Measurements from ENCODE around the gene ACOT12. TPM values are rescaled to one million over a fixed set of nuclear protein-coding genes. Genes with fewer than 3 reads are reported as not detected.

Gene ACOT12
- total and polyA plus RNA-seq, 2 experiments from 2014 or later: 0.15 TPM; not detected in 1

GRCh38 chr5:81290146-81290545, 103.8 kb downstream of the ACOT12 start:
- peaks cover 45% of the 10 kb centered on the region for H3K9me3 Mint-ChIP-seq
- no peak overlapping the region for H3K27ac Mint-ChIP-seq
- peaks cover 51% of the 10 kb centered on the region for H3K36me3 Mint-ChIP-seq (ENCODE audit: low read depth)
- H3K79me2 ChIP-seq (replicated peaks; ENCODE audit: insufficient read depth): peaks cover 92% of the 10 kb centered on the region
- no peak overlapping the region for H3K4me2 ChIP-seq
- H3K27ac ChIP-seq (ENCODE audit: low read depth): no peak overlapping the region
- H3K4me3 ChIP-seq: no peak overlapping the region
- no peaks in the 10 kb centered on the region for H3K4me1 Mint-ChIP-seq
- no peaks in the 10 kb centered on the region for H3K27me3 ChIP-seq (ENCODE audit: insufficient read depth)
- DNase-seq (ENCODE audit: low spot score) (no peak), ATAC-seq (no peak)
- H3K36me3 ChIP-seq (ENCODE audit: insufficient read depth): peaks cover 16% of the 10 kb centered on the region; the same call in 1 of the 2 replicates
- no peak overlapping the region for H3K4me3 Mint-ChIP-seq
- no peaks in the 10 kb centered on the region for H3F3A ChIP-seq (replicated peaks; ENCODE audit: low read depth)
- peaks cover 4% of the 10 kb centered on the region for H4K20me1 ChIP-seq (replicated peaks; ENCODE audit: insufficient read depth)
- H3K9me2 ChIP-seq (ENCODE audit: insufficient read depth): no peaks in the 10 kb centered on the region
- H3K4me1 ChIP-seq (ENCODE audit: insufficient read depth): no peaks in the 10 kb centered on the region
- no peak overlapping the region for H2AFZ ChIP-seq
- peaks cover 2% of the 10 kb centered on the region for H3K27me3 Mint-ChIP-seq (ENCODE audit: insufficient read depth, low read depth, poor library complexity)
- TF ChIP-seq CTCF (conservative IDR thresholded peaks at IDR 0.05; ENCODE audit: low read depth in 2 of 2): no peak
- TF ChIP-seq ETS1 (IDR thresholded peaks at IDR 0.05): no peak
- TF ChIP-seq EZH2phosphoT487 (IDR thresholded peaks at IDR 0.05; ENCODE audit: unreplicated experiment): no peak
- TF ChIP-seq JUNB (IDR thresholded peaks at IDR 0.05; ENCODE audit: unreplicated experiment): no peak
- no peak for TF ChIP-seq REST (IDR thresholded peaks at IDR 0.05; ENCODE audit: unreplicated experiment)
- TF ChIP-seq EZH2 (IDR thresholded peaks at IDR 0.05; ENCODE audit: low read depth, unreplicated experiment): no peak
- no peak for TF ChIP-seq STAT1 (IDR thresholded peaks at IDR 0.05; ENCODE audit: unreplicated experiment)
- no peak for TF ChIP-seq ZNF331 (CRISPR knock-in tag; IDR thresholded peaks at IDR 0.05; ENCODE audit: low read depth)
- no peak for TF ChIP-seq CREB1 (CRISPR knock-in tag; IDR thresholded peaks at IDR 0.05; ENCODE audit: low read depth)
- TF ChIP-seq NANOG (IDR thresholded peaks at IDR 0.05; ENCODE audit: borderline replicate concordance): no peak
- no peak for TF ChIP-seq ZNF114 (CRISPR knock-in tag; IDR thresholded peaks at IDR 0.05)
- no peak for TF ChIP-seq ZNF462 (CRISPR knock-in tag; IDR thresholded peaks at IDR 0.05)
- TF ChIP-seq POLR2AphosphoS5 (IDR thresholded peaks at IDR 0.05; ENCODE audit: low read depth): no peak

Measured in GM23338 (cell line).